HG02588 (cell line): Measurements from ENCODE around the gene HIPK2.

Experiments used
- ATAC-seq: cut with Tn5 transposase; IDR thresholded peaks from one replicate; pipeline ENCODE4 v1.9.1; 2021; ENCODE audit warnings: mild to moderate bottlenecking, moderate library complexity; ENCODE audit not compliant: unreplicated experiment

HIPK2 gene

DNA sequence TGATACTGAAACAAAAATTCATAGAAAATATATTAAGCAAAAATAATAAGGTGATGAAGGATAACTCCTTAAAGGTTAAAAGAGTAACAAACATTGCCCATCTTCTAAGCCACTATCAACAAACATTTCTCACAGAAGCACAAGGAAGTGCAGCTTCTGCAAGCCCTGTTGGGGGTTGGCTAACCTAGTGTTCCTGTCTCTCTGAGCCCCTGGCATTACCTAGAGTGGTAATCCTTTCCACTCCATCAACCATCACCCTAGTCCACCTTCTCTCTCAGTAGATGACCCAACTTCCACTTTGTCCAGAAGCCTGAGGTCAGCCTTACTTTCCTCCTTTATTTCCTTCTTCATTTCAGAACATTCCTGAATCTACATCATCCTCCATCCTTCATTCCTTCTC, 59.7 kb downstream of the HIPK2 start:
- no peak for ATAC-seq

DNA sequence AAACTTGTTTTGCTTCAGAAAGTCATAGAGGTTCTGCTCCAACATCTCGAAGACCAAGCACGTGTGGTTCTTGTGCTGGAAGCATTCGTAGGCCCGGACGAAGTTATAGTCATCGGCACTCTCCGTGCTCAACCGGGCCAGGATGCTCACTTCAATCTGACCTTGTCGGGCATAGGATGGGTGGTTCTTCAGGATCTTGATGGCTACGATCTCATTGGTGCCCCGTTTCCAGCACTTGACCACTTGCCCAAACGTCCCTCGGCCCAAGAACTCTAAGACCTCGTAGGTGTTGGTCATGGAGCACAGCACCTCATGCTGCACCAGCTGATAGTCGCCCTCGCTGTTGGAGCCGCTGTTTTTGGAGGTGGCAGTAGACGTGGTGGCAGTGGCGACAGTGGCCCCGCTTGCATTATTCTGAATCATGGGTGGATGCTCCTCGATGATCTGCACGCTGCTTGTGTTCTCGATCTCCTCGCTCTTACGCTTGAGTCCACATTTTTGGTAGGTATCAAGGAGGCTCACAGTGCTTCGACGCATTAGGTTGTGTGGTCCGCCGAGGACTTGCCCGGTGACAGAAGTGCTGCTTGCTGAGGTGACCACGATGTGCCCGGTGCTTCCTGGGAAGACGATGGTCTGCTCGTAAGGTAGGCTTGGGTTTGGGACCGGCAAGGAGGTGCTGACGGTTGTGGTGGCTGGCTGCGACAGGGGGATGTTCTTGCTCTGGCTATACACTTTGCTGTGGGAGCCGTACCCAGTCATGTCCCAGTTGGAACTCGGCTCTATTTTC, 61.4 kb downstream of the HIPK2 start:
- ATAC-seq: no peak

DNA sequence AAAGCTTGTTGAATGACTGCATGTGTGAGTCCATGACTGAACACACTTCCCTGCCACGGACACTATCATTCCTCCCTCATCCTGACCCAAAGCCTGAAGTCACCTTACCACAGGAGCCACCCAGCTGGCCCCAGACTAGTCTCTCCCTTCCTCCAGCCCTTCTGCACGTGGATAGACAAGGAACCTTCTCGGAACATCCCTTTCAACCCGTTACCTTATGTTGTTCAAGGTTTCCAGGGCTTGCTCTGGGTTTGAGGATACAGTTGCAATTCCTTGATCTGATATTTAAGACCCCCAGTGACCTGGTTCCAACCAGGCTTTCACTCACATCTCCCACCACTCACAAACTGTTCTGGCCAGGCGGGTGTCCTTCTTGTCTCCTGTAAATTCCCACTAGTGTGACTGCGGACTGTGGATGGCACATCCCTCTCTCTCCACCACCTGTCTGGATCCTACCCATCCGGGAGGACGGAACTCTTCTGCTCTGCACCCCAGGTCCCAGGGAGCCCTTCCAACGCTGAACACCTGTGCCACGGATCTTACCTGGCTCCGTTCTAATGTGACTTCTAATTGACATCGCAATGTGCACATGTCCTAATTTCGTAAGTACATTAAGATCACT, 62.5 kb downstream of the HIPK2 start:
- ATAC-seq: no peak

DNA sequence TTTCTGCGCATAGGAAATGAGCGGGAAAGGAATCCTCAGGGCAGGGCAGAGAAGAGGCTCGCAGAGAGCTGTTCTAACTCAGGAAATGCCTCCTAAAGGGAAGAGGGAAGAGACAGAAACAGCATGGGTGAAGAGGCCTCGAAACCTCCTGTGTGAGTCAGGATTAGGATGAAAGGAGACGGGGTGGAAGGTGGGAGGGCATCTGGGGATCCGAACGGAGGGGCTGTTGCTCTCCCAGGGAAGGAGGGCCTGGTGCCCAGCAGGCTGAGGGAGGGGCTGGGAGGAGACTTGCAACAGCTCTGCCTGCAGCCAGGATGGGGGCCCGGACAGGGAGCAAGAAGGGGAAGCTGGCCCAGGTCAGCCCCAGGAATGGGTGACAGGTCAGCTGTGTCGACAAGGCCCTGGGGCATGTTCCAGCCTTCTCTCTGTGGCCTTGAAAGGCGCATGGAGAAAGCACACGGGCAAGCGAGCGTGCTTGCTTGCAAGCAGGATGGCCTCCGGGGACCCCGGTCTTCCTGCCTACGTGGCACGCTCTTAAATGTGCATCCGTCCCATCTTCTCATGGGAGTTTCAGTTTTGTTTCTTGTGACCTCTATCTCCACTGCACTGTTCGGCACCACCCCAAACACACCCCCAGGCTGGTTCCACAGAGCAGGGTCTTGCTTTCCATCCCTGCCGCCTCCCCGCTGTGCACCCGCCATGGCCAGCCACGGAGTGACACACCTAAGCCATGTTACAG, 63.5 kb downstream of the HIPK2 start:
- peak; percentile 94 for ATAC-seq

DNA sequence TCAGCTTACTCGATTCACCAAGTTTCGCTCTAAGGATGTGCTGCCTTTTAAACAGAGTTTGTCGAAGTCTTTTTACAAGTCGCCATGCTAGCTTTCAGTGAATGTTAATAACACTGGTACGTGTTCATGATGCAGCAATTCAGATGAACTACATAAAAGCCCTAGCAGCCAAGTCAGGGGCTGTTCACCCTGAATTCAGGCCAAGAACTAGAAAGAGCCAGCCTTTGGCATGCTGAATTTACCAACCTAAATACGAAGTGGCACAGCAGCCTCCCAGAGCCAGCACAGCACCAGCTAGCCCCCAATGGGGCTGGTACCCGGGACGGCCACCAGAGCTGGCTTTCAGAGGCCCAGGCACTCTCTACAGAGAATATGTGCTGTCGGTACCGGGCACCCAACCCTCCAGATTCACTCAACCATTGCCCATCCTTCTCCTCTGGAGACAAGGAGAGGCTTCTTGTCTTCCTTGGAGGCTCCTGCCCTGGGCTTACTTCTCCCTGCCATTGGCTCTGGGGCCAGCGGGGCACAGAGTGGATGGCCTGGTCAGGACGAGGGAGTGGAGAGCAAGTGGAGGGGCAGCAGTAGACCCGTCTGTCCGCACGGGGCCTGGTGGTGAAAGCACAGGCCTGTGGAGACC, 64.2 kb downstream of the HIPK2 start:
- ATAC-seq: no peak

DNA sequence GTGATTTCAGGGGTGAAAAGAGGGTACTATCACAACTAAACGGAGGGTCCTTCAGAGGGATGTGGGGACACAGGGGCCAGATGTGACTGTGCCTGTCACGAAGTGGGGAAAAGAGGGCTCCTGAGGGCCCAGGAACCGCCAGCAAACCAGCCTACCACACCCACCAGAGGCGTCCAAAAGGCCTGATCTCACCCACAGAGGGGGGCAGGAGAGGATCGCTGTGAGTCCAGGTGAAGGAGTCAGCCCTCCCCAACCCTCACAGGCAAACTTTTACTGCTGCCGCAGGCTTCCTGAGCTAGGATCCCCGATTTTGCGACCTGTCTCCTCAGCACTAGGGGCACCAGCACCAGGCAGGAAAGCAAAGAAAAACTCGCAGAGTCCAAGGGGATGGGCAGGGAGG, 64.7 kb downstream of the HIPK2 start:
- ATAC-seq: no peak

DNA sequence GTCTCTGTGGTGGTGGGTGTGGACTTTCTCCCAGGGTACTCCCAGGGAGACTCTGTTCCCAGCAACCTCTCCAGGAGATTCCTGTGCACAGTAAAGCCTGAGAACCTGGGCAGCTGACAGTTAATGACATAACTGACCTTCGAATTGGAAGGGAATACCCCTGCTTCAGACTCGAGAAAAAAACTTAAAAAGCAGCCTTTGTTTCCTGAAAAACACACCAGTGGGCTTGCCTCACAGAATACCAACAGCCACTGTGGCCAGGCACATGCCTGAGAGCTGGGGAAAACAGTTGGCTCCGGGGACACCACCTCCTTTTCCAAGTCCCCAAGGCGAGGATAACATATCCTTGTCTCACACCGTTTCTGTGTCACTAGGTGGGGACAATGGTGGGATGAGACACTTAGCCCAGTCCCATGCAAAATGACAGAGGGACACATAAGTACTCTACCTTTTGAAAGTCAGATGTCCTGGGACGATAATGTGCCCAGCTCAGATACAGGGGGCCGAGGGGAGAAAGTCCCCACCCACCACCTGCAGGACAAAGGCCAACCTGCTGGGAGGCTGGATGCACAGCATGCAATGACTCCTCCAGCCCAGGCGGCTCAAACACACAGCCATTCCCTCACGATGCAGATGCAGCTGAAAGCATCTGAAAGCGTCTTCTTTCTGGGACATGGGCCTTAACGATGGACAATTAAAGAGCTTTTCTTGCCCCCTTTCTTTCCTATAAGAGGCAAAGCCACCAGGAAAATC, 65.6 kb downstream of the HIPK2 start:
- no peak for ATAC-seq

DNA sequence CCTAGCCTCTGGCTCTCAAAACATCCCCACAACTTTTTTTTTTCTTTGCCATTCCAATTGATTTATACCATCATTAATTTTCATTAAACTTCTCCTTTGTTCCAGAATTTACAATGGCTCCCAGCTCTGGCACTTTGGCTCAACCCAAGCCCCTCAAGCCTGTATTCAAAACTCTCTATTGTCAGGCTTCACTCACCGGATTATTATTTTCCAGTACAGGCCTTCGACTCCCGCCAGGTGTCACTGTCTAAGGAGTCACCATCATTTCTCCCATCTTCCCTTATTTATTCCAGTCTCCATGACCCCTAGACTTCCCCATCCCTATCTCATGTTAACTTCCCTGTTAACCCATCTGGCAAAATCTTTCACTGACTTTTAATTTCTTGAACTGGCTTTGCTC, 67.8 kb downstream of the HIPK2 start:
- ATAC-seq: no peak

DNA sequence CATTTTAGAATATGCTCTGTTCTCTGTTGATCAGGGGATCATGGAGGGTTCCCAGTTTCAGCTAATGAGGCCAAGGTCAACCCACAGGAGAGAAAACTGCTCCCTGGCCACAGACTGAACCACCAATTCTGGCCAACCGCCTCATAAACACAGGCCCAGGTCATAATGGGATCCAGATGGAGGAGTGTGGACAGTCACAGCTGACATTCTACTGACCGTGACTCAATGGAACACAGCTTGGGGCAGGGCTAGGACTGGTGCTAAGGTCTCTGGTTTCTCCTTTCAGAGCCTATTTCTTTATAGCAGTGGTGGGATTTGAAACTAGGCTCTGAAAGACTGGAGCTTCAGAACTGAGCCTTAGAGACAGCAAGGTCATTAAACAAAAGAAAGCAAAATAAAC, 68.3 kb downstream of the HIPK2 start:
- no peak for ATAC-seq

DNA sequence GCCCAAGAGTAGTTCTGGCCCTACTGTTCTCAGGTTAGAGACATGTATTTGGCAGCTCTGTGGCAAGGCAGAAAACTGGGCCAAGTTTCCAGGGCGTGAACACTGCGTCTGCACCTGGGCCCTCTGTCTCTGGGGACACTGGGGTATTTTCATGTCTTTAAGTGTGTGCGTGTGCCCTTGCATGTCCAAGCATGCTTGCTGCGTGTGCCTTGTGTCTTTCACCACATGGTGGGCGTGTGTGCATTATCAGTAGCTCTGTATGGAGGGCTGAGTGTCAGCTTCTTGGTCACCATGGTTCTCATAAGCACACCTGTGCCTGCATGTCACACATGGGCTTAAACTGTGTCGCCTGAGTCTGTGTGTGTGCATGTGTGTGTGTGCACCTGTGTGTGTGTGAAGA, 69.3 kb downstream of the HIPK2 start:
- peak; percentile 86 for ATAC-seq

DNA sequence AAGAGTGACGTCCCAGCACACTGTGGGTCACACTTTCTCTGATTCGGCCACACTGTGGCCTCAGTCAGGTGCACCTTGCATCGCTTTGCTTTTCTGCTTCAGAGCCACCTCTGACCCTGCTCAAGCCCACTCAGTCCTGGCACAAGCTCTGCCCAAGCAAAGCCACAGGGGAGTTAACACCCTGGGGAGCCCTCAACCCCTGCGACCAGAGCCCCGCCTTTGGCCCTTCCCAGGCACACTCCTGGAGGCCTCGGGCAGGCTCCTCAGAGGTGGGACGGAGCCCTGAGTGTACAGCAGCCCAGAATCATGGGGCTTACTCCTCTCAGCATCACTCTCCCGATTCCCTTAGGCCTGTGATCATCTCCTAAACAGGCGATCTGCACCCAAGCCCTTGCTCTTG, 71.0 kb downstream of the HIPK2 start:
- no peak for ATAC-seq

DNA sequence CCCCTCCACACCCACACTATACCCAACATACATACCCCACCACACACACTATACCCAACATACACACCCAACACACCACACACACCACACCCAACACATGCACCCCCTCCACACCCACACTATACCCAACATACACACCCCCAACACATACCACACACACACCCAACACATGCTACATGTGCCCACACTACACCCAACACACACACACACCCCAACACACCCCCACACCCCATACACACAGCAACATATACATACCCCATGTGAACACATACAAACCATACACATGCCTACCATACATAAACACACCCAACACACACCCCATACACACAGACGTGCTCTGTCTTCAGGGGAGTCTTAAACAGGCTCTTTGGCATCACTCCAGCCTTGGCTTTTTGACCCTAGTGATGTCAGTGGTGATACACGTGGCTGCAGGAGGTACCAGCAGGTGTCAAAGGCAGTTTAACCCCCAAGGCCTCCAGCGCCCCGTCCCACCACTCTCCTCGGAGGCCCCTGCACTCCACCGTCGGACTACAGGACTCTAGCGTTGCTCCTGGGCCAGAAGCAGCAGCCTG, 73.4 kb downstream of the HIPK2 start:
- no peak for ATAC-seq

DNA sequence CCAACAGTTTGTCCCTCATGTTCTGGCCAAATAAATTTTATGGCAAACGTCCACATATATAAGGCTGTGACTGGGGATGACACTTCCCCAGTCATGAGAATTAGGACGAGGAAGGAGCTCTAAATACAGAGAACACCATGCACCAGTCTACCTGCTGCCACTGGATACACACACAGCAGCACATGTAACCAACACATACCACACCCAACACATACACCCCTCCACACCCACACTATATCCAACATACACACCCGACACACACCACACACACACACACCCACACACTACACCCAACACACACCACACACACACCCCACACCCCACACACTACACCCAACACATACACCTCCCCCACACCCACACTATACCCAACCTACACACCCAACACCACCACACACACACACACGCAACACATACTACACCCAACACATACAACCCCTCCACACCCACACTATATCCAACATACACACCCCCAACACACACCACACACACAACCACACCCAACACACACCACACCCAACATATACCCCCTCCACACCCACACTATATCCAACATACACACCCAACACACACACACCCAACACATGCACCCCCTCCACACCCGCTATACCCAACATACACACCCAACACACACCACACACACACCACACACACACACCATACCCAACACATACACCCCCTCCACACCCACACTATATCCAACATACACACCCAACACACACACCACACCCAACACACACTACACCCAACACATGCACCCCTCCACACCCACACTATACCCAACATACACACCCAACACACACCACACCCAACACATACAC, 74.1 kb downstream of the HIPK2 start:
- peak; percentile 31 for ATAC-seq

DNA sequence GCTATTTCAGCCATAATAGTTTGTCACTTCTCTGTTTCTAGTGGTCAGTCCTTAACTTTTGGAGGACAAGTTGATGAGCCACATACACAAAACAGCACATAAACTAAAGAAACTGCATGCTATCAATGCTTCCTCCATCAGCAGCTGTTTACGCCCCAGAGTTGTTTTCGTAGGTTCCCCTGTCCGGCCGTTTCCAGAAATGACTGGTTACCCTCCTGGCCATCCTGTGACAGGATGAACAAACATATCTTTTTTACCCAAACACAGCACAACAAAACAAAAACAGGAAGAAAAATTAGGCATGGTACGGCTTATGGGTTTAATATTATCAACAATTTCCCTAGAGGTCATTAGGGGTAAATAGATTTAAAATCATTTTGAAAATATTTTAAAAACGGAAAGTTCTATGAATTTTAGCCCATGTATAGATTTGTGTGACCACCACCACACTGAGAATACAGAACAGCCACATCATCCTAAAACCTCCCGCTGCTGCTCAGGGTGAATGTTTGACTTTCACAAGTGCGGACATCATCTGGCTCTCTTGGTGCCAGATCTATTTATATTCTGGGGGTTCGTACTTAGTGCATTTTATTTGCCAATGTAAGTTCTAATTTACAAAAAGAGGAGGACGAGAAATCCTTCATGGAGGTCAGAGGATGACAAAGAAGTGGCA, 74.8 kb downstream of the HIPK2 start:
- ATAC-seq: peak; percentile 76

DNA sequence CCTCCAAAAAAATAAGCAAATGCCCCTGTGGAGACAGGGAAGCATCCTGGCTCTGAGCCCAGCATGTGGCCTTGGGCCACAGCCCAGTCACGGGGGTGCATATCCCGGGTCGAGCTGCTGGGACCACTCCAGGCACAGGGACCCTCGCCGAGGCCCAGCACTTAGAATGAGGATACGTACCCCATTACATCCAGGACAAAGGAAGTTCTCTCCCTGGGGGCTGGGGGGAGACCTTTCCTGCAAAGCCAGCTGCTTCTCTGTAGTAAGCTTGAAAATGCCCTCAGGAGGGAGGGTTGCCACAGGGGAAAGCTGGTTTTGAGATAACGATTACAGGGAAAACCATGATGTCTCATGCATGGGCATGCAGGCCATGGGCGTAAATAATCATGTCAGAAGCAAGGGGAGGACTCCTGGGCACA, 75.5 kb downstream of the HIPK2 start:
- no peak for ATAC-seq

DNA sequence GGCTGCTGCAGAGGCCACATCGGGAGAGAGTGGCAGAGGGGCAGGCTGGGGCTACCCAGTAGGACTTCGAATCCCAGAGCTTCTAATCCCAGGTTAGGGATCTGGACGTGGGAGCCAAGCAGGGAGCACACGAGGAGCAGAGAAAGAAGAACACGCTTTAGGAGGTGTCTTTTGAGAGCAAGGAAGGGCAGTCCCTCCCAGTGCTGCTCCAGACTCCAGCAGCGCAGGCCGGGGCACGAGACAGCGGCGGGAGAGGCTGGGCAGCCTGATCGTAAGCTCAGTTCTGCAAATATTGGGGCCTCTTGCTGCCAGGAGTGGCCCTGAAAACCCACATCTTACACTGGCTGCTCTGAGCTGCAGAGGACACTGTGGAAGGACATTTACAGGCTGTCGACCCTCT, 75.9 kb downstream of the HIPK2 start:
- ATAC-seq: no peak

DNA sequence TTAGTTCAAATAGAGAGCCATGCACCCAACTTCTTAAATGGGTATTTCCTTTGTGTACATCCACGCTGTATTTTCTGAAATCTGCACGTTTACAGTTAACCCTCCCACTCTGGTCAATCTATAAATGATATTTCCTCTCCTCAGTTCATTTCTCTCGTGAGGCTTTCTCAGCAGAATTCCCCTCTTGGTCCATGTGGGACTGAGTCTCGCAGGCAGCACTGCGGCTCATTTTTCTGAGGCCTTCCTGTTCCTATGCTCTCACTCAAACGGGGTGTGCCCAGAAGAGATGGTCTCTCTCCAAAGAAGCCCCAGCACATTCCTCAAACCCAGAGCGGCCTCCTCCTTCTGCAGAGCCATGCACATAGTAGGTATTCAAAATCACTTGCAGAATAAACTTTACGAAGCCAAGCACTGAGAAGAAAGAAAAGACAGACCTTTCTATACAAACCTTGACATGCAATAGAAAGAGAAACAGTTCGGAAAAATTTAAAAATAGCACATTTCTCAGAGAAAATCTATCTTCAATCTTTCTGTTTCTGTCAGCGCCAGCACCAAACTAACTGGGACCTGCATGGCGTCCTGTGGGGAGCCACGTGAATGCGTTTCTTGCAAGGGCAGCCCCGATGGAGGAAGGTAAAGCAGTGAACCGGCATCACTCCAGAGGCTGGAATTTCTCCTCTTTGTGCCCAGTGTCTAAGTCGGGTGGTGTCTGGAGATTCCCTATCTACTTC, 77.1 kb downstream of the HIPK2 start:
- ATAC-seq: no peak
